IPS-NIHi7 (cell line): ENCODE results near the gene EGLN2.
"Not testable (repeated sequence)": the region's sequence is repeated elsewhere in the genome, so short reads cannot be mapped to it uniquely, and the experiment has no call there.

Source experiments
- DNase-seq: peaks from one replicate; pipeline ENCODE4 v3.0.0; 2012; ENCODE audit warnings: mixed read lengths; ENCODE audit errors: extremely low spot score

EGLN2 gene

GRCh38 chr19:40842997-40843652 lies 44.1 kb downstream of the EGLN2 start:
- DNase-seq = not testable (repeated sequence)

DNA sequence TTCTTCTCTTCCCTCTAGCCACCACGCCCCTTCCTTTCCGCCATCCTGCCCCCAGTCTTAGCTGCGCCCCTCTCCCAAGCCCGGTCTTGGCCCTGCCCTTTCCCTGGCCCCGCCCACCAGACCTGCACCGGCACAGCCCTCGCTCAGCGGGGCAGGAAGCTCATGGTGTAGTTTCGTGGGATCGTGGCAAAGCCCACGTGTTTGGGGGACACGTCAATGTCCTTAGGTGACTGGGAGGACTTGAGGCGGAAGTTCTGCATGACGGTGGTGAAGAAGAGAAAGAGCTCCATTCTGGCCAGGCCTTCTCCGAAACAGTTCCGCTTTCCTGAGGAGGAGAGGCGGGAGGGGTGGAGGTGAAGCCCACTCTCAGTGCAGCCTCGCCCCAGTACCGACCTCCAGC lies 44.7 kb downstream of the EGLN2 start:
- peak; percentile 23 for DNase-seq

- not testable (repeated sequence) for DNase-seq
Measured at GRCh38 chr19:40846722-40847121, 47.7 kb downstream of the EGLN2 start.

DNA sequence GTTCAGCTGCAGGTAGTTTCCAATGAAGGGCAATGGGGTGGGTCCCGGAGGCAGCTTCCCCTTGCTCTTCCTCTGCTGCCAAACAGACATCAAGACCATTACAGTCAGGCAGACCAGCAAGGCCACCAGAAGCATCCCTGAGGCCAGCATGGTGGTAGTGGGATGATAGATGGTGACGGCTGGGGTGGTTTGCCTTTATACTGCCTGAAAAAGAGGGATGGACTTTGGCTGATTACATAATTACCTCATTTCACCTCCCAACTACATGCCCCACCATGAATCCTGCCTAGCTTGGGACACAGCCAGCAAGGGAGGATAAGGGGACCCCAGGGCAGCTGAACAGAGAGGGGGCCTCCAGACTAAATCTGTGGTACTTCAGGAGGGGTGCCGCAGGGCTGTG lies 51.3 kb downstream of the EGLN2 start, which contains the start of gene CYP2A6:
CYP2A6 (minus strand) TSS at position 171 of the 400 bp plus-strand sequence; CDS start at position 150, 21 bp downstream.
- DNase-seq = not testable (repeated sequence)

GRCh38 chr19:40852467-40853152 lies 53.6 kb downstream of the EGLN2 start:
- DNase-seq = not testable (repeated sequence)
